Vagina (tissue), 2 donors: ENCODE results near the gene FGL2. TPM values are rescaled to one million over a fixed set of nuclear protein-coding genes. Genes with fewer than 3 reads are reported as not detected.
"Not testable (repeated sequence)": the region's sequence is repeated elsewhere in the genome, so short reads cannot be mapped to it uniquely, and the experiment has no call there.

Experiments used
- DNase-seq, 2 donors: peaks; one replicate each; pipeline ENCODE4 v3.0.0-alpha.2; 2017; ENCODE audit errors: extremely low spot score in 2 of 2
- H3K27ac ChIP-seq: fragments of 200-600 bp; sonication (generic); one replicate; pipeline ENCODE4 v1.5.1; 2019
- H3K27me3 ChIP-seq: fragments of 200-600 bp; sonication (generic); one replicate; pipeline ENCODE4 v1.5.1; 2019
- H3K36me3 ChIP-seq, 2 donors: fragments of 200-600 bp; sonication (generic); one replicate each; pipeline ENCODE4 v1.5.1; 2017 to 2019
- H3K4me1 ChIP-seq: fragments of 200-600 bp; sonication (generic); one replicate; pipeline ENCODE4 v1.5.1; 2019
- H3K4me3 ChIP-seq, 2 donors: fragments of 200-600 bp; sonication (generic); 1 replicate in 1 of 2; 2 replicates in 1 of 2; pipeline ENCODE4 v1.5.1; 2016 to 2019
- H3K9me3 ChIP-seq: fragments of 200-600 bp; sonication (generic); one replicate; pipeline ENCODE4 v1.5.1; 2019
- POLR2A ChIP-seq, 2 donors: fragments of 450-650 bp; IDR thresholded peaks; one replicate each; pipeline ENCODE4 v1.6.1; 2017; ENCODE audit warnings: antibody characterized with exemption in 2 of 2, mild to moderate bottlenecking in 2 of 2, moderate library complexity in 2 of 2
- POLR2AphosphoS5 ChIP-seq, 2 donors: sonication (generic); formaldehyde crosslinking; IDR thresholded peaks; one replicate each; pipeline ENCODE4 v1.9.0; 2017; ENCODE audit warnings: antibody characterized with exemption in 2 of 2, mild to moderate bottlenecking in 2 of 2, low read depth in 1 of 2; ENCODE audit not compliant: insufficient read depth in 1 of 2
- intact Hi-C: fragments of 100-400 bp; cut with DNase I; formaldehyde crosslinking; loops from one replicate; pipeline ENCODE4 v1.15.1; 2023
- total RNA-seq: library from RNA; depleted of rRNA; stranded (reverse); fragments of >200 nt; gene quantifications from one replicate; pipeline ENCODE4 v1.2.3, GENCODE V29; 2016
- TF ChIP-seq, protein P1 (sequence below), 3 experiments: fragments of 450-650 bp in 2 of 3; fragments of 200-600 bp in 1 of 3; sonication (generic) in 1 of 3; IDR thresholded peaks; one replicate each; pipeline ENCODE4 v1.5.1; 2017 to 2019; ENCODE audit warnings: antibody characterized with exemption in 3 of 3, mild to moderate bottlenecking in 2 of 3, moderate library complexity in 2 of 3

FGL2 gene
- total RNA-seq, 1 donor from 2014 or later, result 7.4 TPM

DNA sequence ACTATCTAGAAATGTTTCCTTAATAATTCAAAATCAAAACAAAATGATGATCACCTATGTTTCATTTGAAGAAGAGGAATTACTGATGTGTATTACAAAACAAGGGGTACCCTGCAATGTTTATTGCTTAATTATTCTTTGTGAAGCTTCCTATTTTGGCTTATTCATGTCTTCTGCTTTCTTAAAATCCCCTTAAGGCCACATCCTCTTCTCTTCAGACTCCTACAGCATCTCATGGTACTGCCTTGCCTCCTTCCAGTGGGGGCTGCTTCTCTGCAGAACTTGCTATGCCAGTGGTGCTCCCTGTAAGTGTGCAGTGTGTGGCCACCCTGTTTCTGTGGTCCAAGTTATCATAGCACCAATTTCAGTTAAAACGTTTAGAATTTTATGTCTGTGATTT lies 42.2 kb downstream of the FGL2 start:
- Histone ChIP-seq H3K27ac (no peak overlapping the region), H3K36me3 (no peaks in the 10 kb centered on the region), H3K4me3 (no peak overlapping the region)

DNA sequence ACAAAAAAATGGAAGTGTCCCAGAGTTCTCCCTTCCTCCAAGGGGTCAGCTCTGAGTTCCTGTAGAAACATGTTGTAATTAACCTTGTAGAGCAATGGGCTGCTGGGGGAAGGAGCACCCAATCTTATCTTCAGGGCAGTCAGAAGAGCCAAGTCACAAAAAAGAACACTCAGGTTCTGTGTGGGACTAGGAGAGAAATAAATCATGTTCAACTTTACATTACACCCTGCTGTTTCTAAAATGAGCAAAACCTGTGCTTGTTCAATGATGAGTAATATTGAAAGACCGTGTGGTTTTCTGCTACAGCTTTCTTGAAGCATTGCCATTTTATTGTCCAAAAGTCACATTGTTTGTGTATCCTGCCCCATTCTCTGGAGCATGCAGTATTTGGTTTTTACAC lies 42.6 kb downstream of the FGL2 start:
- H3K36me3 ChIP-seq, intact Hi-C loops, H3K4me3 ChIP-seq, H3K9me3 ChIP-seq, DNase-seq, H3K4me1 ChIP-seq, H3K27me3 ChIP-seq, H3K27ac ChIP-seq: not testable (repeated sequence)

More for the DNA sequence above, 42.2 kb downstream of the FGL2 start:
- TF ChIP-seq POLR2A (IDR thresholded peaks at IDR 0.05), result no peak
- TF ChIP-seq, protein P1, sequence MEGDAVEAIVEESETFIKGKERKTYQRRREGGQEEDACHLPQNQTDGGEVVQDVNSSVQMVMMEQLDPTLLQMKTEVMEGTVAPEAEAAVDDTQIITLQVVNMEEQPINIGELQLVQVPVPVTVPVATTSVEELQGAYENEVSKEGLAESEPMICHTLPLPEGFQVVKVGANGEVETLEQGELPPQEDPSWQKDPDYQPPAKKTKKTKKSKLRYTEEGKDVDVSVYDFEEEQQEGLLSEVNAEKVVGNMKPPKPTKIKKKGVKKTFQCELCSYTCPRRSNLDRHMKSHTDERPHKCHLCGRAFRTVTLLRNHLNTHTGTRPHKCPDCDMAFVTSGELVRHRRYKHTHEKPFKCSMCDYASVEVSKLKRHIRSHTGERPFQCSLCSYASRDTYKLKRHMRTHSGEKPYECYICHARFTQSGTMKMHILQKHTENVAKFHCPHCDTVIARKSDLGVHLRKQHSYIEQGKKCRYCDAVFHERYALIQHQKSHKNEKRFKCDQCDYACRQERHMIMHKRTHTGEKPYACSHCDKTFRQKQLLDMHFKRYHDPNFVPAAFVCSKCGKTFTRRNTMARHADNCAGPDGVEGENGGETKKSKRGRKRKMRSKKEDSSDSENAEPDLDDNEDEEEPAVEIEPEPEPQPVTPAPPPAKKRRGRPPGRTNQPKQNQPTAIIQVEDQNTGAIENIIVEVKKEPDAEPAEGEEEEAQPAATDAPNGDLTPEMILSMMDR (IDR thresholded peaks at IDR 0.05), result no peak
- no peak for TF ChIP-seq POLR2AphosphoS5 (IDR thresholded peaks at IDR 0.05; ENCODE audit: insufficient read depth in 1 of 2, low read depth in 1 of 2)
- no peak for DNase-seq
- Histone ChIP-seq H3K9me3 (no peaks in the 10 kb centered on the region), H3K4me1 (no peaks in the 10 kb centered on the region), H3K27me3 (no peaks in the 10 kb centered on the region)
- intact Hi-C loops, result no loop called here

DNA sequence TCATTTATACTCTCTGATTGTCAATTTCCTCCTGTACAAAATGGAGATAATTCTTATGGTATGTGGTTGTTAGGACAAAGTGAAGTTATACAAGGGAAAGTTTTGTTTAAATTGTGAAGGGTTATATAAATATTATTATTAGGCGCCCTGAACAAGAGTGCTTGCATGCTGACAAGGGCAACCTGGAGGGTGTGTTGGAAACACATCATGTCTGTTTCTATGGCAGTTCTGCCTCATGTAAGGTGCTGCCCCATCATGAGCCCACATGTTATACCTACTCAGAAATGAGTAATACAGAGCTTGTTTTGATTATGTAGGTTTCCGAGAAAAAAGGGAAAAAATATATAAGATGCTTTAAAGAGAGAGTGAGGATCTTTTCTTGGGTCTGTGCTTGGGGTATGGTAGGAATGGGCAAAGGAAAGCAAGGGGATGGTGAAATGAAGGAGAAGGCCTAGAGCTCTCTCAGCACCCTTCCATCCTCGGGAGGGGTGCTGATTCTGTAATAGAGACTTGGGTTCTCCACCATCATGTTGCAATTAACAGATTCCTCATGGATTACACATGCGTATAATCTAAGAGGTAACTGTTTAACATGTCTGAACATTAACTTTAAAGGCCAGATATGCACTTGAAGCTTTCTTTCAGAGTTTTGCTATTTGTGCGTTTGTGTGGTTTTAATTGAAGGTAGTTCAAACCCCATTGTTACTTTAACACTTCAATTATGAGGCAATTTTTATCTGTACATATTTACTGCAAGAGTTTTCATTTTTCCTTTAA lies 43.8 kb downstream of the FGL2 start:
- intact Hi-C loops, H3K9me3 ChIP-seq, DNase-seq, H3K4me3 ChIP-seq, H3K4me1 ChIP-seq, H3K36me3 ChIP-seq, H3K27ac ChIP-seq, H3K27me3 ChIP-seq: not testable (repeated sequence)

DNA sequence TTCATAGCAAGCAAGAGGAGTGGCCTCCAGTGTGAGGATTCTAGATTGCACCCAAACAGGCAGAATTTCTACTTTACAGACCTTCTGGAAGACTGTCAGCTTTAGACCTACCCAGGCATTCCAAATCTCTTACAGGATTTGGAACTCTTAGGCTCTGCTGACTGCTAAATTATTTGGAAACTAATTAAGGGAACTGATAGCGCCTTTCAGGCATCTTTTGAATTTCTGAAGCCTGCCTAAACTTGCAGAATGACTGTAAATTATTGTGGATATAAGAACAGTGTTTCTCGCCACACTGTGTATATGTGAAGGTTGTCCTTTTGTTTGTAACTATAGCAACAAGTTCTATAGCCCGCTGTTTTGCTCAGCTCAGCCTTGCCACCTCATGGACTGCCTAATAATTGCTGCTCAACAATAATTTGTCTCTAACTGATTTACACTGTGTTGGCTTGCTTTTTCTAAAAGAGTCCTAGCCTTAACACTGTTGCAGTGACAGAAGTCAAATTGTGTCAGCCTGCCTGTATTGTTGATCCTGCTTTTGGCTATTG lies 44.6 kb downstream of the FGL2 start:
- H3K27me3 ChIP-seq, H3K4me3 ChIP-seq, intact Hi-C loops, DNase-seq, H3K36me3 ChIP-seq, H3K4me1 ChIP-seq, H3K27ac ChIP-seq, H3K9me3 ChIP-seq: not testable (repeated sequence)

DNA sequence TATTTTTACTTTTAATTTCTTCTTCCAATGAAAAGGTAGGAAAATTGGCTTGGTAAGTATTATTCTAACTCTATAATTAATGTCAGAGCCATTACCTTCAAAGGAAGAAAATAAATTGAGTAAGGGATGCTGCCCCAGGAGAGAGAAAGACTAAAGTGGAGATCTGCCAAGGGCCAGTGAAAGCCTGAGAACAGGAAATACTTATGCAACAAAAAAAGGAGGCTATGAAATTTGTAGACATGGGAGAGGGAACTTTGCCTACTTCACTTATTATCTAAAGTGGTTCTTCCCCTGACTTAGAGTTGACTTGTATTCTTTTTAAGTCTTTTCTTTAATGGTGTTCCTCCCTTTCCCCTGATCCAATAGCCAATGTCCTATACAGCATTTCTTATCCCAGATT lies 47.4 kb downstream of the FGL2 start:
- DNase-seq, H3K4me3 ChIP-seq, H3K36me3 ChIP-seq, H3K27ac ChIP-seq, H3K9me3 ChIP-seq, H3K4me1 ChIP-seq, H3K27me3 ChIP-seq, intact Hi-C loops: not testable (repeated sequence)

Other genes starting within 250 kb of the FGL2 start
- not detected for gene SPDYE17, start 167.5 kb downstream of the FGL2 start, total RNA-seq
- gene SPDYE18, start 137.3 kb downstream of the FGL2 start, total RNA-seq, result 1.2 TPM
- gene CCDC146, start 77.2 kb downstream of the FGL2 start, total RNA-seq, result 20.6 TPM
- 13.0 TPM for gene GSAP, start 216.5 kb upstream of the FGL2 start, total RNA-seq